Dermis microvascular lymphatic vessel endothelial cell (primary cell): Measurements from ENCODE around the gene LHFPL2. TPM values are rescaled to one million over a fixed set of nuclear protein-coding genes. Genes with fewer than 3 reads are reported as not detected.
A peak's percentile ranks its signal among the peaks of the same experiment; 100 is the strongest.
"Not testable (repeated sequence)": the region's sequence is repeated elsewhere in the genome, so short reads cannot be mapped to it uniquely, and the experiment has no call there.

ENCODE experiments used
- DNase-seq, 2 donors: peaks; one replicate each; pipeline versions ENCODE4 v3.0.0 to v3.0.0-alpha.2; 2010; ENCODE audit warnings: low read depth in 2 of 2
- total RNA-seq: library from RNA; depleted of rRNA; stranded (reverse); fragments of >200 nt; gene quantifications from 2 replicates; pipeline ENCODE4 v1.2.1, GENCODE V29; 2014

The LHFPL2 gene
- total RNA-seq, 1 donor from 2014 or later = 21.1 TPM

DNA sequence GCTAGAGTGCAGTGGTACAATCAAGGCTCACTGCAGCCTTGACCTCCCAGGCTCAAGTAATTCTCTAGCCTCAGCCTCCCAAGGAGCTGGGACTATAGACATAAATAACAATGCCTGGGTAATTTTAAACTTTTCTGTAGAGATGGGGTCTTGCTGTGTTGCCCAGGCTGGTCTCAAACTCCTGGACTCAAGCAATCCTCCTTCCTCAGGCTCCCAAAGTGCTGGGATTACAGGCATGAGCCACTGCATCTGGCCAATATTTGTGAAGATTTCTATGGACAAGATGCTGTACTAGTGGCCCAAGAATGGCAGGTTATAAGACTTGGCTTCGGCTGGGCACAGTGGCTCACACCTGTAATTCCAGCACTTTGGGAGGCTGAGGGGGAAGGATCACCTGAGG, 18.4 kb upstream of the LHFPL2 start:
- DNase-seq = not testable (repeated sequence)

DNA sequence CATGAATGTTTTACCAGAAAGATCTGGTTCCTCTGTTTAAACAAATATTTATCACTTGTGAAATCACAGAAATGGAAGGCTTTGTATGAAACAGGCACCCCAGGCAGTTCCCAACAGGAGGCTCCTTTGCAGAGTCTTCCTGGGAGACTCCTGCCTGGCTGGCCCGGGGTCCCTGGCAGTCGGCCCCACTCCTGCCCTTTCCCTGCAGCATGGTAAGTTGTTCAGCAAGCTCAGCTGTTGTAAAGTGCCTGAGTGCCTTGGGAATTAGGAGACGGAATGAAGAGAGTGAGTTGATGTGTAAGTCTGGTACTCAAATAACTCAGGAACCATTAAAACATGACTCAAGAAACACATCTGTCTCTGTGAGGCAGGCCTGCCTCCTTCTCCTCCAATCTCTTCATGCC, 17.5 kb upstream of the LHFPL2 start:
- no peak for DNase-seq

DNA sequence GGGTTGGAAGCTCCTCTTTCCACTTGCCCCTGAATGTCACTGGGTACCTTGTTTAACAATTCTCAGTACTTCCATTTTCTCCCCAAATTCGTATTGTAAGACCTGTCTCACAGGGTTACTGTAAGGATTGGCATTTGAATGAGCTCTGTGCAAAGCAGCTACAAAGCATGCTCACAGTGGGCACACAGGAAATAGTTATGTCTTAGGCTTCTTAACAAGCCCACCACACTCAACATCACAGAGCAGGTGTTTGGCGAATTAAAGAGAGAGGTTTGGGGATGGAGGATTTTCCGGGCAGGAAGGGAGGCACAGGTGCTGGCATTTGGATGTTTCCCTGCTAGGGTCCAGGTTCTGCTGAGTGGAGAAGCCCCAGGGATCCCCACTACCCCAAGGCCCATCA, 17.0 kb upstream of the LHFPL2 start:
- DNase-seq = no peak

DNA sequence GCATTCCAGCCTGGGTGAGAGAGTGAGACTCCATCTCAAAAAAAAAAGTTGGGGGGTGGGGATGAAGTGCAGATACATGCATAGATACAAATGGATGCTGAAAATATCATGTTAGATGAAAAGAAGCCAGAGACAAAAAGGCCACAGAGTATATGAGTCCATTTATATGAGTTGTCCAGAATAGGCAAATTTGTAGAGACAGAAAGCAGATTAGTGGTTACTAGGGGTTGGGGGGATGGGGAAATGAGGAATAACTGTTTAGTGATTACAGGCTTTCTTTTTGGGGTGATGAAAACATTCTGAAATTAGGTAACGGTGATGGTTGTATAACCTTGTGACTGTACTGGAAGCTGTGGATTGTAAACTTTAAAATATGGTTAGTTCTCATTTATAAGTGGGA, 13.8 kb upstream of the LHFPL2 start:
- no peak for DNase-seq

DNA sequence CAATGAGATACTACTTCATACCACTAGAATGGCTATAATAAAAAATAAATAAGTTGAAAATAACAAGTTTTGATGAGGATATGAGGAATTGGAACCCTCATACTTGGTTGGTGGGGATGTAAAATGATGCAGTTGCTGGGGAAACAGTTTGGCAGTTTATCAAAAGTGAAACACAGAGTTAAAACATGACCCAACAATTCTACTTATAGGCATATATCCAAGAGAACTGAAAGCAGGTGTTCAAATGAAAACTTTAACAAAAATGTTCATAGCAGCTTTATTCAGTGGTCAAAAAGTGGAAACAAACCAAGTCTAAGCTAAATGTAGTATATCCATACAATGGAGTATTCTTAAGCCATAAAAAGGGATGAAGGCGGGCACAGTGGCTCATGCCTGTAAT, 13.1 kb upstream of the LHFPL2 start:
- no peak for DNase-seq

DNA sequence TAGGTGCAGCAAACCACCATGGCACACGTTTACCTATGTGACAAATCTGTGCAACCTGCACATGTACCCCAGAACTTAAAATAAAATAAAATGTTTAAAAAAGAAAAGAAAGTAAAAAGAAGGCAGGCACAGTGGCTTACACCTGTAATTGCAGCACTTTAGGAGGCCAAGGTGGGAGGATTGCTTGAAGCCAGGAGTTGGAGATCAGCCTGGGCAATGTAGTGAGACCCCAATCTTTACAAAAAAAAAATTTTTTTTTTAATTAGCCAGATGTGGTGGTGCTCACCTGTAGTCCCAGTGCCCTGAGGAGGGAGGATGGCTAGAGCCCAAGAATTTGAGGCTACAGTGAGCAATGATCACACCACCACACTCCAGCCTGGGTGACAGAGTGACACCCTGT, 12.5 kb upstream of the LHFPL2 start:
- DNase-seq = no peak

DNA sequence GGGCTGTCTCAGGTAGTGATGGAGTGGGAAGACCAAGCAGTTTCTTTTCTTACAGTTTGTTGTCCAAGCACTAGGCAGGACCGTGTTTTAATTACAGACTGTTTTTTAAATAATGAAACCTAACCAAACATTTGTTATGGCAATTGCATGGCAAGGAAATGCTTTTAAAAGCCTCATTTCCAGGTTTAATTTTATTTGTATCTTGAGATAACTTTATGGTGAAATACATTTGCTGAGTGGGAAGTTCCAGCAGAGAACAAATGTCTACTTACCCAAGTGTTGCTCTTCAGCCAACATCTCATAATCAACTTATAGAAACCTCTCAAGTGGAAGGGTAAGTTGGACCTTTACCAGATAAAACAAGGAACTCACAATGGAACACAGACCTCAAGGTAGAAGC, 11.8 kb upstream of the LHFPL2 start:
- DNase-seq = no peak

DNA sequence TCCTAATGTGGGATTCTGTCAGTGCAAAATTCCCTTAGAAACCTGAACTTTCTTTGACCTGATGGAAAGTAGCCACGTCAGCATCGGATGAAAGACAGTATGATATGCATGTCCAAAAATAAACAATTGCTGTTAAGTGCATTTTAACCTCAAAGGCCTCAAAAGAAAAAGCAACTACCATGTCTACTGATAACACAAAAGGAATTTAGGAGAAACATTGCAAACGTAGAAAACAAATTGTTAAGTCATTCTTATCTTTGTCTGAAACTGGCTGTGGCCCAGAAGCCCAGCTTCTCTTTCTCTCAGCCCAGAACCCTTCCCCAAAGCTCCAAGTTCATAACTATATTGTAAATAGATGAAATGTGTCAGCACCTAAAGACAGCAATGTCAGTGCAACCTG, 11.1 kb upstream of the LHFPL2 start:
- DNase-seq = peak in 1 of 2 donors; percentile 66

DNA sequence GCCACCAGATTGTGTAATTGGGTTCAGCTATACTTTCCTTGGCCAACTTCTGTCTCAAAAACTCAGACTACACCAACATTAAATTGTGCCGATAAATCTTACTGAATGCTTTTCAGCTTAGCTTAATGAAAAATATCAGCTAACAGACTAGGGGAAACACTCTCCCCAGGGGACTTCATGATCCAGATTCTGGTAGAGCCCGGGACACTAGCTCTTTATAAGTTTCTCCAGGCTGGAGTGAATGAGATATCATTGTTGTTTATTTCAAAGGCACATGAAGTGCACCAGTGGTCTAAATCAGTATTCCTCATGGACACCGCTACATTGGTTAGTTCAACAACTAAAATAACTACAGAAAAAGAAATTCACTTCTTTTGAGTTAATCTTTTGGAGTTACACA, 10.5 kb upstream of the LHFPL2 start:
- no peak for DNase-seq

DNA sequence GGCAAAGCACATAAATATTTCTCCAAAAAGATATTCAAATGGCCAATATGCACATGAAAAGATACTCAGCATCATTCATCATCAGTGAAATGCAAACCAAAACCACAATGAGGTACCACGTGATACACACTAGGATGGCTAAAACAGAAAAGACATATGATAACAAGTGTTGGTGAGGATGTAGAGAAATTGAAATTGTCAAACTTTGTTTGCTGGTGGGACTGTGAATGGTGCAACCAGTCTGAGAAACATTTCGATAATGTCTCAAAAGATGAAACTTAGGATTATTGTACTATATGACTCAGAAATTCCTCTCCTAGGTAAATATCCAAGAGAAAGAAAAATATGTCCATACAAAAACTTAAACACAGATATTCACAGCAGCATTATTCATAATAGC, 8.6 kb upstream of the LHFPL2 start:
- DNase-seq = no peak

DNA sequence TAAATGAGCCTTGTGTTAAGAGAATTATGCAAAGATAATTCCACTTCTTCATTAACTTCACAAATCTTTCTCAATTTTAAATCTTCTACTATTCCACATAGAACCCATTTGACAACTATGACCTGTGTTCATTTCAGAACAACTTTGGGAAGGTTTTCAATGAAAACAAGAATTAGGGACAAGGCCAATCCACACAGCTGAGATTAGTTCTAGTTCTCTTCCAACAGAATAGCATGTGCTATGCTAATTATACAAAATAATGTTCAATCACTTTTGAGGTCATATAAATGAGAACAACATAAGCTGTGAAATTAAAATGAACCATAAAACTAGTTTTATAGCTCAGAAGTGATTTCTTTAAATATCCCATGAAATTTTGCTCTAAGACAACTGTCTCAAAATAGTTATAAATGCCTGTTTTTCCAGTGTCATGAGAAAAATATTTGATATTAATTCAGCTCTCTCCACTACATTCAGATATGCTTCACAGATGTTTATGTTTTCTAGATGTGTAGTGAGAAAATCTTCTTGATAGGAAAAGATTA, 7.2 kb upstream of the LHFPL2 start:
- no peak for DNase-seq

DNA sequence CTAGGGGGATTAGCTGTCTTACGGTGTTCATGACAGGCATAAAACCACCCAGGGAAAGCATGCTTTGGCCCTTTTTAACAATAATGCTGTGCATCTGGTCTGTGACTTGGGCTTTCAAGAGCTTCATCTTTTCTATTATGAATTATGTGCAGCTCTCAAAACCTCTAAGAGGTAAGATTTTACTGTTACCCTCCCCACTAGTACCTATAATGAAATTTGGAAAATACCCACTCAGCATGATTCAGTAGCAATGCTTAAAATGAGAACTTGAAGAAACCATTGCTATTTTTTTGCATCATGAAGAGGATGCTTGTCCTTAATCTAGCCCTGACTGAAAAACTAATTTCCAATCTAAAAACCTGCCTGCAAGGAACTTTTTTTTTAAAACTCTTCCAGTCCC, 5.8 kb upstream of the LHFPL2 start:
- DNase-seq = no peak

DNA sequence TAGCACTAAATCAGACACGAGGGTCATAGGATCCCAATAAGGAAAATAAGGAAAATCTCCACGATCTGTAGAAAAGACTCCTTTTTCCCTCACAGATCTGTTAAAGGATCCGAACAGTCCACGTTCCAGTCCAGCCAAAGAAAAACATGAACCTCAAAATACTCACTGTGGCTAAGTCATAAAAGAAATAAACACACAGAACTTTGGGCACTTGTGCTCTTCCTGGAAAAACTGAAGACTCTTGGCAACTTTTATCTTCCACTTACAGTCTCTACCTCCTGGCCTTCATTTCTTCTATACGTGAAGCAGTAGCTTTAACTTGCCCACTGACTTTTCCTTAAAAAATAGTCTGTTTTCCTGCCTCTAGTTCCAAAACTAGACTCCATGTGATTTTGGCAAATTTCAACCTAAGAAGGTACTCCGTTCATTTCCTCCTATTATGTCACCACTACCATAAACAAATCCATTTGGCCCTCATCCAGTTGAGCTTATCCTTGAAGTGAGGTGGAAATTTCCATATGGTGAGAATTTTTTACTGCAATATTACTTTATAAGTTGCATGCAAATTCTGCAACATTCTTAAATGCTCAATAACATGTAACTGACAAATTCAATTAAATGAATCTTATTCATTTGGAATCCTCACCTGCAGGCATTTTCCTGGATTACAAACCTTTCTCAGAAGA, 5.3 kb upstream of the LHFPL2 start:
- peak; percentile 54 to 86 for DNase-seq

DNA sequence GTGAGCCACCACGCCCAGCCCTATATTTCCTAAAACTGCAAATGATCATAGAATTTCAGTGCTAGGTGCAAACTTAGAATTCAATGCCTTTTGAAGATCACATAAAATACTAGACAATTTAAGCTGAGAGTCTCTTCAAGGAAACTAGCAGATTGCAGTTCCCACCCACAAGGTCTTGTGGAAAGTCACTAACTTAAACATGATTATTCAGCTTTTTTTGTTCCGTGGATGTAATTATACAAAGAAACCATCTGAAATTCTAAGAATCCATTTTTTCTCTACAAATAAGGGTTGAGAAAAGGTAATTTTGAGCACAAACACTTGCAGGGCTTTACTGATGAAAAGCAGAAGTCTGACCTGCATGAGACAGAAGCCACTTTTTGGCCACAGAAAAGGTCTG, 4.5 kb upstream of the LHFPL2 start:
- no peak for DNase-seq

DNA sequence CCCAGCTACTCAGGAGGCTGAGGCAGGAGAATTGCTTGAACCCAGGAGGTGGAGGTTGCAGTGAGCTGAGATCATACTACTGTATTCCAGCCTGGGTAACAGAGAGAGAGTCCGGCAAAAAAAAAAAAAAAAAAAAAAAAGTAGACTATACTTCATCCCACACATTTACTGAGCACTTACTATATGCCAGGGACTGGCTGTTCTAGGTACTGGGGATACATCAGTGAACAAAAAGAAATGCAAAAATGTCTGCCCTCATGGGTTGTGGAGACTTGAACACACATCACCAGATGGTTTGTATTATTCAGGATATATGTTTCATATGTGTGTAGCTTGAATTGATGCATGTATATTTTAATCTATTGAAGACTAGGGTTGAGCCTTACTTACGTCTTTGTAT, 2.9 kb upstream of the LHFPL2 start:
- DNase-seq = no peak

DNA sequence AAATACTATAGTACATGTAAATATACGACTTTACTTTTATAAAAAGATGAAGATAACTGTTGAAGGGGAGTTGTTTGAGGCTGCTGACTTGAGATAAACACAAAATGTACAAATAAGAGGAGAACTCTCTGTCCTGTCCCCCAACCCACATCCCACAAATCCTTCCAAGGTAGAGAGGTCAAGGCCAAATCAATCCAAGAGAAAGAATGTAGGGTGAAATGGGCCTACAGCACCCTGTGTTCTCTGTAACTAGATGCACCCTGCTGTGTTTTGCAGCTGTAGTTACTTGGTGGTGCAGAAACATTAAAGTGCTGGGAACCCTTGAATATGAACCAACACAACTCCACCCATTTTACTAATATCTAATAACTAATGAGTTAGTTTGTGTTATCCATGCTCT, 2.0 kb upstream of the LHFPL2 start:
- DNase-seq = no peak

DNA sequence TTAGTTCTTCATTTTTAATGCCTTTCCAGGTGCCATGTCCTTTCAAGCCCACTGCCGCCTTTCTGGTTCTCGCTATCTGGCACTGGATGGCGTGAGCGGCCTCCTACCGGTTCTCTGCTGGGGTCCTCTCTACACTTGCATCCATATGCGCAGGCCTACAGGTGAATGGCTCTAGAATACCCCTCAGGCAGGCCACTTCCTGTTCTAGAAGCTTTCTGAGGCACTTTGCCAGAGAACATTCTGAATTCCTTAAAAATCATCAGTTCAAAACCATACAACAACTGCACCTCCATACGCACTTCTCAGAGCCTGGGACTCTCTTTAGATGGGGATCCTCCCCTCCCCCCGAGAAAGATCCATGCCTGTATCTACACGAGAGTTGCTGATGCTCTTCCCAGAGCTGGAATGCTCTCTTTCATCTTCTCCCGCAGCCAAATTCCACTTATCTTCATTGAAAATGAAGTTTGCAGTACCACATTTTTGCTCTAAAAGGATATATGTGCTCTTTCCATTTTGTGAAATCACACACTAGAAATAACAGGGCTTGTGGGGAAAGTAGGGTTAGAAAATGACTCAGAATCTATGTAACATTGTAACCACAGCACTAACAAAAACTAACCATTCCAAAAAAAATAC, 1.4 kb upstream of the LHFPL2 start:
- no peak for DNase-seq

DNA sequence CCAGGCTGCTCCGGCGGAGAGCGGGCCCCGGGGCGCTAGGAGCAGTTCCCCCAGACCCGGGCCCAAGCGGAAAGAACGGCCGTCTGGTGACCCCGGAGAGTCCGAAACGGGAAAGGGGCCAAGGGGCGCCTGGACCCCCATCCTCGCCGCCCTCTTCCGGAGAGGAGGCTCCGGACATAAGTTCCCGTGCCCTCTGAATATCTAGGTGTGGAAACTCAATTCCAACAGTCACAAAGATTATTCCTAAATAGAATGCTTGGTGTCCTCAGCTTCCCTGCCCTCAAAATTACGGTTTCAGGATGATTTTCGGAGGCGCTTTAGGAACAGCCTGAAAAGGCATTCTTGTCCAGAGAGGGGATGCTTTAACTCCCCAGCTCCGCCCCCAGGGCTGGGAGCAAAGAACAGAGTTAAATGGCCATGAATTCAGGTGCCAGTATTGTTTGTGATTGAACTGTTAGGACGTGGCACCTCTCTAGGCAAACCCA, 681 bp upstream of the LHFPL2 start:
- peak in 1 of 2 donors; percentile 20 for DNase-seq

DNA sequence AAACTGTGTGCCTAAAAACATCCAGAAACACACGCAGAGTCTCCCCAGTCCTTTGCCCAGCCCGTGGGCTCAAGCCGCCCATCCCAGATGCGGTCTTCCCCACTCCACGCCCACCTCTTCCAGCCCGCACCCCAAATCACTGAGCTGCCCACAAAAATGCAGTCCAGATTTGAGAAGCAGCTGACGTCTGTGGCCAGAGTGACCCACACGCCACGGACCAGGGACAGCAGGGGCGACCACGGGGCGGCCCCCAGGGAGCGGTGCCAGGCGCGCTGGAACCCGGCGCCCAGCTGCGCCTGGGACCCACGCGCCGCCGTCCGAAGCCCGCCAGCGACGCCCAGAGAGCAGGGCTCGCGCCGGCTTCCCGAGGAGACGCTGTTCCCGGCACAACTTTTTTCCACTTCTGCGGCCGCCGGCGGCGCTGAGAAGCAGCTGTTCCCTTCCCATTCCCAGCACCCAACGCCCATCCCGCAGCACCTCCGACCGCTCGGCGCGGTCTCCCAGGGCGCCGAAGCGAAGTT, 674 bp downstream of the LHFPL2 start:
- DNase-seq = peak in 1 of 2 donors; percentile 52

DNA sequence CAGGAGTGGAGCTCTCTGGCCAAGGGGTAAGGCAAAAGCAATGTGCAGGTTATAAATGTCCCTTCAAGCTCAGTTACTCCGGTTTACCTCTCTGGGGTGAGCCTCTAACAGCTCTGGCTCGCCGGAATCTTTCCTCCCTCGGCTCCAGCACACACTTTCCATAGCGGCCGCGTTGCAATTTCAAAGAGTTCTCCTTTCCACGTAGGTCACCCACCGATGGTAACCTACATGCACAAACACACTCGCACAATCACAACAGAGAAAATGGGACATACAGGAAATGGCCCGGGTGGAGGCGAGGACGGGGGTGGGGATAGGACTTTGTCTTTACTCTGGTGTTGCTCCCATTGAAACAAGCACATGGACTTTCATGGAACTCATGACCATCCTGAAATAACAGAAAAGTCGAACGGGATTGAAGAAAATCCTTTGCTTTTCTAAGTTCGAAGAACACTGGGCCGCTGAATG, 1.2 kb downstream of the LHFPL2 start:
- DNase-seq = peak; percentile 69 to 74

DNA sequence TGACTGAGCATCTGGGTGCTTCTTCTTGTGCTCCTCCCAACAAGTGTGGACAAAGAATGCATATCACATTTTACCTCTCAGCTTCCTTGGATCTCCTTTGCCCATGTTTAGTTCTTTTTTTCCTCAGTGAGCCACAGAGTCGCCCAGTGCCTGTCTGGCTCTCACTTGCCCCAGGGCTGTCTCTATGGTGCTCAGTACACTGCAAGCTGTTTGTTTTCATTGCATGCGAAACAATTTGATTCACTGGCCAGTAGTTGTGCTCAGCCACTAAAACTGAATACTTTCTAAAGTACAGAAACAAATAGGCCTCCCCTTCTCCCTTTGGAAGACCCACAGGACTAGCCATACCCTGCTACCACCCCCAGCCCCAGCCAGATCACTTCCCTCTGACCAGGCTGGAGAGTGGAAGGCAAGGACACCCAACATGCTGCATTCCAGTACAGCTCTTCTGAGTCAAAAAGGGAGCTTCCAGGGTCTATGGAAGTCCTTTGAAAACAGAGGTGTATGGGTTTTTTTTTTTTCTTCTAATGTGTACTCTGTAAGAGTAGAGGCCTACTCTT, 3.8 kb downstream of the LHFPL2 start:
- no peak for DNase-seq

DNA sequence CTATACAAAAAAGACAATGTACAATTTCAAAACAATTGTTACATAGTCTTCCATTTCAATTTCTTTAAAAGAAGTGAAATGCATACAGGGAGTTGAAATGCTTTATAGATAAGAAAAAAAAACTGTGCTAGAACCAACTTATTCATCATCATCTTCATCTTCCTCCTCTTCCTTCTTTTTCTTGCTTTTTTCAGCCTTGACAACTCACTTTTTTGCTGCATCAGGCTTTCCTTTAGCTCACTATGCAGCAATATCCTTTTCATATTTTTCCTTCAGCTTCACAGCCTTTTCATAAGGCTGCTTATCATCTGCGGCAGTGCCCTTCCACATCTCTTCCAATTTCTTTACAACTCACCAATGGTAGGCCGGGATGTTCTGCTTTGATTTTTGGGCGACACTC, 4.4 kb downstream of the LHFPL2 start:
- DNase-seq = no peak
